22Rv1 (cell line): ENCODE results near the gene KDM4C.
A peak's percentile ranks its signal among the peaks of the same experiment; 100 is the strongest.

Experiments
- H3K27ac ChIP-seq: fragments of 450-650 bp; 2 replicates; pipeline ENCODE4 v1.5.1; 2017
- ZFX ChIP-seq: fragments of 450-650 bp; IDR thresholded peaks from 2 replicates; pipeline ENCODE4 v1.6.1; 2017; ENCODE audit warnings: antibody characterized with exemption, borderline replicate concordance
- TF ChIP-seq, protein P1 (sequence below): fragments of 450-650 bp; IDR thresholded peaks from 2 replicates; pipeline ENCODE4 v1.5.1; 2017; ENCODE audit warnings: mild to moderate bottlenecking

The KDM4C gene

DNA sequence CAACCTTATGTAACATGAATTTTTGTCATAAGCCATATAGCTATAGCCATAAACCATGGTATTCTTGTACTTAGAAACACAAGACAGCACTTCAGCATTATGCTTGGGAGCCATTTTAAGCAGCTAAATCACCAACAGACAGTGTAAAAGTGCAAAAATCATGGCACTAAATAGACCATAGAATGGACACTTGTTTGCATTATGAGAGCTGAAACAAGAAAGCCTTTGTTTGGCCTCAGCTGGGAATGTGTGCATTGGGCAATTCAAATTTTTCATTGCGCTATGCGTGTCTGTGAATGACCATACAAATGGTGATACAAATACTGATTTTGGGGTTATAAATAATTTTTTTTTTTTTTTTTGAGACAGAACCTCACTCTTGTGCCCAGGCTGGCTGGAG is 23.7 kb downstream of the KDM4C start:
- TF ChIP-seq, protein P1, sequence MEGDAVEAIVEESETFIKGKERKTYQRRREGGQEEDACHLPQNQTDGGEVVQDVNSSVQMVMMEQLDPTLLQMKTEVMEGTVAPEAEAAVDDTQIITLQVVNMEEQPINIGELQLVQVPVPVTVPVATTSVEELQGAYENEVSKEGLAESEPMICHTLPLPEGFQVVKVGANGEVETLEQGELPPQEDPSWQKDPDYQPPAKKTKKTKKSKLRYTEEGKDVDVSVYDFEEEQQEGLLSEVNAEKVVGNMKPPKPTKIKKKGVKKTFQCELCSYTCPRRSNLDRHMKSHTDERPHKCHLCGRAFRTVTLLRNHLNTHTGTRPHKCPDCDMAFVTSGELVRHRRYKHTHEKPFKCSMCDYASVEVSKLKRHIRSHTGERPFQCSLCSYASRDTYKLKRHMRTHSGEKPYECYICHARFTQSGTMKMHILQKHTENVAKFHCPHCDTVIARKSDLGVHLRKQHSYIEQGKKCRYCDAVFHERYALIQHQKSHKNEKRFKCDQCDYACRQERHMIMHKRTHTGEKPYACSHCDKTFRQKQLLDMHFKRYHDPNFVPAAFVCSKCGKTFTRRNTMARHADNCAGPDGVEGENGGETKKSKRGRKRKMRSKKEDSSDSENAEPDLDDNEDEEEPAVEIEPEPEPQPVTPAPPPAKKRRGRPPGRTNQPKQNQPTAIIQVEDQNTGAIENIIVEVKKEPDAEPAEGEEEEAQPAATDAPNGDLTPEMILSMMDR = no peak
- TF ChIP-seq ZFX = no peak
- no peak overlapping the region for H3K27ac ChIP-seq

DNA sequence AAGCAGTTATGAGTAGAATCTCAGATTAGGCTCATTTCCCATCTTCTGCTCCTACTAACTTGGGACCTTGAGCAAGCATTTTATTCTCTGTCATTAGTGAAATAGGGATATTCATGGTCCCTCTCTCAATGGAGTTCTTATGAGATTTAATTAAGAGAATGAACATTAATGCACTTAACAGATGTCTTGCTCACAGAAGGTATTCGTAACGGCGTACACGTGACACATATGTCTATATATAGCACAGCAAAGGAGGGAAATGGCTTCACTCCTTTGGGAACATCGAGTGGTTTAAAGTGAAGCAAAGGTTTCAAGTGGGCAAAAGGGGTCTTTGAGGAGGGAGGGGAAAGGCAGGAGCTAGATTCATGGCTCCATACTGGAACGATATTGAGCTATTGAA is 24.6 kb downstream of the KDM4C start:
- H3K27ac ChIP-seq = no peak overlapping the region
- no peak for TF ChIP-seq ZFX
- TF ChIP-seq, protein P1 = no peak

DNA sequence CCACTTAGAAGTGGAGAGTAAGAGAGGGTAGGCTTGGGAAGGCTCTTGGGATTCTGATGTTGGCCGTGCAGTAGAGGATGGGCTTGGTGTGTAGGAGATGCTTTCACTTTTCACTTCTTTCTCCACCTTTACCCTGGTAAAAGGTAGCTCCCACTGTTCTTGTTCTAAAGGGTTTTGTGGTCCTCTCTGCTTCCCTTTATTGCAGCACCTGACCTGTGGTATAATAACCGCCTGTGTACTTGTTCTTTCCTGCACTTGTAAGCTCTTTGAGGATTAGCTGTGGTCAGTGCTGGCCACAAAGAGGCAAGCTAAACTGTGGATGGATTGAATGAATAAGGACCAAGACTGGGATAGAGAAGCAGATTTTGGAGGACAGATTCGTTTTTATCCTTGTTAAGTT is 25.2 kb downstream of the KDM4C start:
- TF ChIP-seq, protein P1 = no peak
- no peak for TF ChIP-seq ZFX

DNA sequence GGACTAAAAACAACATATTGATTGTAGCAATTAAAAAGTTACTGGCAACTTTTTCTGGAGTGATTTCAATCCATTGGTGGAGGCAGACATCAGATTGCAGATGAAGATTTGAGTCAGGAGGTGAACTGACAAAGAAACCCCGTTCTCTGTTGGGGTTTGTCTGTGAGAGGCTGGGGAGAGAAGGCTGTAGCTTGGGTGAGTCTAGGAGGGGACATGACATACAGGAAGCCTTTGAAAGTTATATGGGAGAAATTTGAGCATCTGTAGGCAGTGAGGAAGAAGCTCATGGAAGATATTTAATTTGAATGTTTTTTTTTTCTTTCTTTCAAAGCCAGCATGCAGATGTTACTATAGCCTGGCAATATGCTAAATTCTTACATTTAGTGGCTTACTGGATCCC is 26.0 kb downstream of the KDM4C start:
- no peak overlapping the region for H3K27ac ChIP-seq
- TF ChIP-seq, protein P1 = no peak
- no peak for TF ChIP-seq ZFX

More for the DNA sequence above, 25.2 kb downstream of the KDM4C start:
- H3K27ac ChIP-seq = no peak overlapping the region

DNA sequence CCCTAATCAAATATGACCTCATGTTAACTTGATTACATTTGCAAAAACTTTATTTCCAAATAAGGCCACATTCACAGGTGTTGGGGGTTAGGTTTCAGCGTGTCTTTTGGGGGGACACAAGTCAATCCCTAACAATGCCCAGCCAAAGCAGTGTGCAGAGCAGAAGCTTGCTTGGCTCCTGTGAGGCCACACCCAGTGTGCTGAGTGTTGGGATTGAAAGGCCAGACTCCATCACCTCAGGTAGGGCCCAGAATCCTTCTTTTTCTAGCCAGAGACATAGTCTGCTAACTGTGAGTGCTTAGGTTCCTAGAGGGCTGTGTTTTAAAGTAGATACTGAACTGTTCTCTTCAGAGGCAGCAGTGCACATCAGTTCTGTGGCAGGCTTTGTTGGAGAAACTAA is 27.9 kb downstream of the KDM4C start:
- H3K27ac ChIP-seq = no peak overlapping the region
- TF ChIP-seq ZFX = no peak
- TF ChIP-seq, protein P1 = no peak

DNA sequence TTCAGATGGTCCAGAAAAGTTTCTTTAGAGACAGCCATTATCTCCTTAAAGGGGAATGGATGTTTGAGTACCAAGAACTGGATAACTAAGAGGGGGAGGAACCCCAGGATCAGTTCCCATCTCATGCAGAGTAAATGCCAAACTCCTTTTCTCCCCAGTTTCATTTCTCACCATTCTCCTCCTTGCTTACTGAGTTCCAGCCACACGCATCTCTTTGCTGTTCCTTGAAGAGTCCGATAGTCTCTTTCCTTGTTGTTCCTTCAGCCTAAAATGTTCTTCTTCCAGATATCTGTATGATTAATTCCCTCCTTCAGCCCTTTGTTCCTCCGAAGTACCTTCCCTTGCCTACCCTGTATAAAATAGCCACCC is 30.0 kb downstream of the KDM4C start:
- peak overlapping the region; percentile 68 for H3K27ac ChIP-seq
- TF ChIP-seq ZFX = no peak

DNA sequence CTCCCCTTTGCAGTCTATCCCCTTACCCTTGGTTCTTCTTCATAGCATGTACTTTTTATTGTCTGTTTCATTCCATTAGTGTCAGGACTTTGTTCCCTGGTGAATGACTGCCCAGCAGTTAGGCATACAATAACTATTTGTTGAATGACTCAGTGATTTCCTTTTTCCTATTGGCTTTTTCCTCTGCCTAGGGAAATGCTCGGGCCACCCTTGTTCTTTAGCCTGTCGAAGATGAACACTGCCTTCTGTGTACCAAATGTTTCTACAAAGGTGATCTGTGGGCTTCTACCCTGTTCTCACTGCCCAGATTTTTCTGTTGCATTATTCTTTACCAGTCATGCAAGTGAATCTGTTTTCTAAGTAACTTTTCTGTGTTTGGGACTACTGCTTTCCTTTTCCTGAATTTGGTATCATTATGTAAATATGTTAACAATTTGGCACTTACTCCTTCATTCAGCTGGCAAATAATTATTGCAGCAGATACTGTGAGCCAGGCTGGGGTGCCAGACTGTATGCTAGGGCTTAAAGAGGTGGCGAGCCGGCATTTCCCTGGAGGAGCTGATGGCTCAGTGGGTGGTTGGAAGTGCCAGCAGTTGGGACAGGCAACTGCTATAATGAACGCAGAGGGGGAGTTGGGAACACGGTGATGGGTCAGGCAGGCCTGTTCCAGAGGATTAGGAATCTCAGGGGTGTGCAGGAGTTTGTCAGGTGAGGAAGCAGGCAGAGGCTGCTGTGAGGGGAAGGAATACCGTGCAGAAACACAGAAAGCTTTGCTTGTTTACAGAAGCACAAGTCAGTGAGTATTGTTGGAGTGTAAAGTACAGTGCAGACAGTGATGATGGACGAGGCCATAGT is 30.6 kb downstream of the KDM4C start:
- TF ChIP-seq ZFX = no peak
- TF ChIP-seq, protein P1 = no peak
- peak overlapping the region; percentile 68 for H3K27ac ChIP-seq

DNA sequence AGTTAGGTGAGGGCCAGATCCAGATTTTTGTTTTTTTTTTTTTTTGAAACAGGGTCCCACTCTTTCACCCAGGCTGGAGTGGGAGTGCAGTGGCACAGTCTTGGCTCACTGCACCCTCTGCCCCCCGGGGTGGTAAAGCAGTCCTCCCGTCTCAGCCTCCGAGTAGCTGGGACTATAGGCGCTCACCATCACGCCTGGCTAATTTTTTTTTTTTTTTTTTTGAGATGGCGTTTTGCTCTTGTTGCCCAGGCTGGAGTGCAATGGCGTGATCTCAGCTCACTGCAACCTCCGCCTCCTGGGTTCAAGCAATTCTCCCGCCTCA is 31.2 kb downstream of the KDM4C start:
- peak overlapping the region; percentile 68 for H3K27ac ChIP-seq
